ENCODE data around the gene NEUROD6. TPM values are rescaled to one million over a fixed set of nuclear protein-coding genes. Genes with fewer than 3 reads are reported as not detected.

NEUROD6 gene
- total RNA-seq, 1 donor from 2014 or later, result not detected

GRCh38 chr7:31290601-31291000, 49.9 kb downstream of the NEUROD6 start:
- DNase-seq (ENCODE audit: low read depth), result no peak
- TF ChIP-seq, protein P1, sequence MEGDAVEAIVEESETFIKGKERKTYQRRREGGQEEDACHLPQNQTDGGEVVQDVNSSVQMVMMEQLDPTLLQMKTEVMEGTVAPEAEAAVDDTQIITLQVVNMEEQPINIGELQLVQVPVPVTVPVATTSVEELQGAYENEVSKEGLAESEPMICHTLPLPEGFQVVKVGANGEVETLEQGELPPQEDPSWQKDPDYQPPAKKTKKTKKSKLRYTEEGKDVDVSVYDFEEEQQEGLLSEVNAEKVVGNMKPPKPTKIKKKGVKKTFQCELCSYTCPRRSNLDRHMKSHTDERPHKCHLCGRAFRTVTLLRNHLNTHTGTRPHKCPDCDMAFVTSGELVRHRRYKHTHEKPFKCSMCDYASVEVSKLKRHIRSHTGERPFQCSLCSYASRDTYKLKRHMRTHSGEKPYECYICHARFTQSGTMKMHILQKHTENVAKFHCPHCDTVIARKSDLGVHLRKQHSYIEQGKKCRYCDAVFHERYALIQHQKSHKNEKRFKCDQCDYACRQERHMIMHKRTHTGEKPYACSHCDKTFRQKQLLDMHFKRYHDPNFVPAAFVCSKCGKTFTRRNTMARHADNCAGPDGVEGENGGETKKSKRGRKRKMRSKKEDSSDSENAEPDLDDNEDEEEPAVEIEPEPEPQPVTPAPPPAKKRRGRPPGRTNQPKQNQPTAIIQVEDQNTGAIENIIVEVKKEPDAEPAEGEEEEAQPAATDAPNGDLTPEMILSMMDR (conservative IDR thresholded peaks at IDR 0.05; ENCODE audit: low read depth, low read length), result no peak
- no peak overlapping the region for H3K4me3 ChIP-seq (ENCODE audit: low read depth, low read length)

Other genes starting within 250 kb of the NEUROD6 start
- gene ITPRID1, start 173.4 kb upstream of the NEUROD6 start, total RNA-seq, result not detected in 2 replicates

Data from epithelial cell of proximal tubule (primary cell).